SK-N-SH treated with all-trans-retinoic acid at 6 μM for 48 hours (cell line): ENCODE measurements around the gene RBM12.

Experiments used
- ATAC-seq: fragments of 200-7000 bp; cut with Tn5 transposase; 3 replicates; pipeline ENCODE4 v1.9.1; 2020; ENCODE audit warnings: mild to moderate bottlenecking, moderate library complexity
- ARNTL ChIP-seq: fragments of 450-650 bp; formaldehyde crosslinking; IDR thresholded peaks from 2 replicates; pipeline ENCODE4 v1.5.0; 2020; ENCODE audit warnings: low read depth, mild to moderate bottlenecking, moderate library complexity, borderline replicate concordance
- BACH2 ChIP-seq: fragments of 250-450 bp; sonication (Bioruptor Pico); IDR thresholded peaks from 2 replicates; pipeline ENCODE4 v1.9.0; 2021; ENCODE audit warnings: mild to moderate bottlenecking, borderline replicate concordance
- CSDC2 ChIP-seq: fragments of 250-450 bp; sonication (Bioruptor Pico); IDR thresholded peaks from 2 replicates; pipeline ENCODE4 v1.5.0; 2020; ENCODE audit warnings: mild to moderate bottlenecking, moderate library complexity
- ESRRG ChIP-seq: fragments of 250-450 bp; sonication (Bioruptor Pico); IDR thresholded peaks from 2 replicates; pipeline ENCODE4 v1.6.1; 2021; ENCODE audit warnings: mild to moderate bottlenecking
- GLIS3 ChIP-seq: fragments of 250-450 bp; sonication (Bioruptor Pico); IDR thresholded peaks from 2 replicates; pipeline ENCODE4 v1.5.0; 2020; ENCODE audit warnings: mild to moderate bottlenecking, moderate library complexity
- ISL1 ChIP-seq: fragments of 250-450 bp; sonication (Bioruptor Pico); IDR thresholded peaks from 2 replicates; pipeline ENCODE4 v2.1.2; 2022; ENCODE audit warnings: mild to moderate bottlenecking, moderate library complexity
- OSR1 ChIP-seq: fragments of 250-450 bp; sonication (Bioruptor Pico); IDR thresholded peaks from 2 replicates; pipeline ENCODE4 v1.8.0; 2022; ENCODE audit warnings: moderate library complexity, mild to moderate bottlenecking, inconsistent platforms
- PPARA ChIP-seq: fragments of 250-450 bp; sonication (Bioruptor Pico); IDR thresholded peaks from 2 replicates; pipeline ENCODE4 v1.5.0; 2020; ENCODE audit warnings: mild to moderate bottlenecking, borderline replicate concordance
- RARB ChIP-seq: fragments of 250-450 bp; sonication (Bioruptor Pico); IDR thresholded peaks from 2 replicates; pipeline ENCODE4 v1.8.0; 2021; ENCODE audit warnings: mild to moderate bottlenecking, moderate library complexity
- TCF4 ChIP-seq: fragments of 250-450 bp; sonication (Bioruptor Pico); IDR thresholded peaks from 2 replicates; pipeline ENCODE4 v1.8.0; 2021; ENCODE audit warnings: mild to moderate bottlenecking, moderate library complexity, borderline replicate concordance
- TOX ChIP-seq: fragments of 250-450 bp; sonication (Bioruptor Pico); IDR thresholded peaks from 2 replicates; pipeline ENCODE4 v1.8.0; 2021; ENCODE audit warnings: mild to moderate bottlenecking, moderate library complexity, borderline replicate concordance
- ZC3H10 ChIP-seq: fragments of 250-450 bp; sonication (Bioruptor Pico); IDR thresholded peaks from 2 replicates; pipeline ENCODE4 v1.5.1; 2021; ENCODE audit warnings: mild to moderate bottlenecking, moderate library complexity
- ZFP3 ChIP-seq: fragments of 250-450 bp; sonication (Bioruptor Pico); IDR thresholded peaks from 2 replicates; pipeline ENCODE4 v1.5.0; 2020; ENCODE audit warnings: mild to moderate bottlenecking, moderate library complexity
- ZFP30 ChIP-seq: fragments of 450-650 bp; formaldehyde crosslinking; IDR thresholded peaks from 2 replicates; pipeline ENCODE4 v1.5.0; 2022; ENCODE audit warnings: mild to moderate bottlenecking, moderate library complexity
- ZNF565 ChIP-seq: fragments of 450-650 bp; formaldehyde crosslinking; conservative IDR thresholded peaks from 2 replicates; pipeline ENCODE4 v1.5.0; 2020; ENCODE audit warnings: low read depth, mild to moderate bottlenecking, moderate library complexity
- ZNF70 ChIP-seq: fragments of 450-650 bp; formaldehyde crosslinking; IDR thresholded peaks from 2 replicates; pipeline ENCODE4 v1.5.0; 2020; ENCODE audit warnings: mild to moderate bottlenecking, moderate library complexity
- ZNF8 ChIP-seq: fragments of 450-650 bp; formaldehyde crosslinking; IDR thresholded peaks from 2 replicates; pipeline ENCODE4 v1.5.0; 2020; ENCODE audit warnings: mild to moderate bottlenecking, moderate library complexity
- TF ChIP-seq, protein P1 (sequence below): fragments of 250-450 bp; sonication (Bioruptor Pico); IDR thresholded peaks from 2 replicates; pipeline ENCODE4 v1.8.0; 2021; ENCODE audit warnings: low read depth, mild to moderate bottlenecking, moderate library complexity, borderline replicate concordance
- TF ChIP-seq, protein P2 (sequence below): fragments of 250-450 bp; sonication (Bioruptor Pico); IDR thresholded peaks from 2 replicates; pipeline ENCODE4 v1.5.1; 2020; ENCODE audit warnings: low read depth, mild to moderate bottlenecking, moderate library complexity
- TF ChIP-seq, protein P3 (sequence below): fragments of 250-450 bp; sonication (Bioruptor Pico); IDR thresholded peaks from 2 replicates; pipeline ENCODE4 v1.5.1; 2021; ENCODE audit warnings: mild to moderate bottlenecking, moderate library complexity
- TF ChIP-seq, protein P4 (sequence below): fragments of 250-450 bp; sonication (Bioruptor Pico); IDR thresholded peaks from 2 replicates; pipeline ENCODE4 v1.5.0; 2020; ENCODE audit warnings: mild to moderate bottlenecking, moderate library complexity

The RBM12 gene

DNA sequence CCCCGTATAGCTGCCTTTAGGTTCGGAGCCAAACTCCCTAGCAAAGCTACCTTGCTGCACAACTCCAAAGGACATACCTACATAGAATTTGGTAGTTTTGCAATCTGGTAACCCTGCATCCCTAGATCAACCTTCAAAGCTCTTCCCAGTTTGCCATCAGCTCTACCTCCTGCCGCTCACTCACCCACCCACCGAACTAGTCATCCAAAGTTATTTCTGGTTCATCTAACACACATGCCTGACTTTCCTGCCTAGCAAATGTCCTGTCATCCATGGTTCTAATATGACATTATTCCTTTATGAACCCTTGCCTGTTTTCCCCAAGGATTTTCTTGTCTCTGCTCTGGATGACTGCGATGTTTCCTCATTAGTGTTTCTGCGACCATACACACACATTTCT, 27.4 kb downstream of the RBM12 start (continued):
- TF ChIP-seq, protein P1, sequence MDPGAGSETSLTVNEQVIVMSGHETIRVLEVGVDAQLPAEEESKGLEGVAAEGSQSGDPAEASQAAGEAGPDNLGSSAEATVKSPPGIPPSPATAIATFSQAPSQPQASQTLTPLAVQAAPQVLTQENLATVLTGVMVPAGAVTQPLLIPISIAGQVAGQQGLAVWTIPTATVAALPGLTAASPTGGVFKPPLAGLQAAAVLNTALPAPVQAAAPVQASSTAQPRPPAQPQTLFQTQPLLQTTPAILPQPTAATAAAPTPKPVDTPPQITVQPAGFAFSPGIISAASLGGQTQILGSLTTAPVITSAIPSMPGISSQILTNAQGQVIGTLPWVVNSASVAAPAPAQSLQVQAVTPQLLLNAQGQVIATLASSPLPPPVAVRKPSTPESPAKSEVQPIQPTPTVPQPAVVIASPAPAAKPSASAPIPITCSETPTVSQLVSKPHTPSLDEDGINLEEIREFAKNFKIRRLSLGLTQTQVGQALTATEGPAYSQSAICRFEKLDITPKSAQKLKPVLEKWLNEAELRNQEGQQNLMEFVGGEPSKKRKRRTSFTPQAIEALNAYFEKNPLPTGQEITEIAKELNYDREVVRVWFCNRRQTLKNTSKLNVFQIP (CRISPR knock-in tag): no peak
- TF ChIP-seq ISL1 (CRISPR knock-in tag) (no peak), ZFP3 (CRISPR knock-in tag) (no peak)

DNA sequence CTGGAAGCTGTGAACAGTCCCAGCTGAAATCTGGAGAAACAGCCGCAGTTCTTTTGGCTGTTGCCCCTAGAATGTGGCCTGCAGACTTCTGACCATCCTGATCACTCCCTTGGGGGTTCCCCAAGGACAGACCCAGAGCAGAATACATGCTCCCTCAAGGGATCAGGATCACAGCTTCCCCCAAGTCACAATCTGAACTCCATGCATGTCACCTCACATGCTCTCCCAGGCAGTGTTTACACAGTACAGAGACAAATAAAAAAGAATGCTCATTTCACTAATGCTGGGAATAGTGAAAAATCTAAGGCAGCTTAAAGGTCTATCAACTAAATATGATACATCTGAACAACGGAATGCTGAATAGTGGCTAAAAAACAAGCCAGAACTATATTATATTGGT, 28.6 kb downstream of the RBM12 start:
- ATAC-seq: no peak
- TF ChIP-seq CSDC2 (no peak), OSR1 (CRISPR knock-in tag) (no peak), ISL1 (CRISPR knock-in tag) (no peak), TCF4 (CRISPR knock-in tag) (no peak), ZFP3 (CRISPR knock-in tag) (no peak), ZNF8 (CRISPR knock-in tag) (no peak), RARB (no peak), ZNF70 (CRISPR knock-in tag) (no peak), ZFP30 (no peak), ZC3H10 (CRISPR knock-in tag) (no peak), BACH2 (CRISPR knock-in tag) (no peak), GLIS3 (no peak), PPARA (CRISPR knock-in tag) (no peak)
- TF ChIP-seq, protein P2, sequence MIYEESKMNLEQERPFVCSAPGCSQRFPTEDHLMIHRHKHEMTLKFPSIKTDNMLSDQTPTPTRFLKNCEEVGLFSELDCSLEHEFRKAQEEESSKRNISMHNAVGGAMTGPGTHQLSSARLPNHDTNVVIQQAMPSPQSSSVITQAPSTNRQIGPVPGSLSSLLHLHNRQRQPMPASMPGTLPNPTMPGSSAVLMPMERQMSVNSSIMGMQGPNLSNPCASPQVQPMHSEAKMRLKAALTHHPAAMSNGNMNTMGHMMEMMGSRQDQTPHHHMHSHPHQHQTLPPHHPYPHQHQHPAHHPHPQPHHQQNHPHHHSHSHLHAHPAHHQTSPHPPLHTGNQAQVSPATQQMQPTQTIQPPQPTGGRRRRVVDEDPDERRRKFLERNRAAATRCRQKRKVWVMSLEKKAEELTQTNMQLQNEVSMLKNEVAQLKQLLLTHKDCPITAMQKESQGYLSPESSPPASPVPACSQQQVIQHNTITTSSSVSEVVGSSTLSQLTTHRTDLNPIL (CRISPR knock-in tag): no peak

DNA sequence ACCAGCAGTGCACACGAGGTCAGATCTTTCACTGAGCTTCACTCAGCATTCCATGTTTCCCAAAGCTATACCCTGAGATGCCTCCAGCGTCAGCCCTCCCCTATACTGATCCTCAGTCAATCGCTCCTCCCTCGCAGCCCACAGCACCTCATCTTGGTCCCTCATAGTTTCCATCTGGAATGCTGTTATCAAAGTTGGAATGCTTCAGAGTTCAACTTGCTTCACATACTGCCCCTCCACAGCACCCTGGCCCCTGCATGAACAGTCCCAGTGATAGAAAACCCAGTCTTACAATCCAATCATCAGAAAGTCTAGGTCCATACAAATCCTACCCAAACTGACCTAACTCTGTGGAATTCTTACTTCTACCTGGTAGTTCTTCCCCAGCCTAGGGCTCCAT, 29.0 kb downstream of the RBM12 start:
- TF ChIP-seq ISL1 (CRISPR knock-in tag) (no peak), TOX (CRISPR knock-in tag) (no peak), GLIS3 (no peak), CSDC2 (no peak), ARNTL (no peak), ZNF70 (CRISPR knock-in tag) (no peak), BACH2 (CRISPR knock-in tag) (no peak), ZNF8 (CRISPR knock-in tag) (no peak), ESRRG (CRISPR knock-in tag) (no peak)
- TF ChIP-seq, protein P3, sequence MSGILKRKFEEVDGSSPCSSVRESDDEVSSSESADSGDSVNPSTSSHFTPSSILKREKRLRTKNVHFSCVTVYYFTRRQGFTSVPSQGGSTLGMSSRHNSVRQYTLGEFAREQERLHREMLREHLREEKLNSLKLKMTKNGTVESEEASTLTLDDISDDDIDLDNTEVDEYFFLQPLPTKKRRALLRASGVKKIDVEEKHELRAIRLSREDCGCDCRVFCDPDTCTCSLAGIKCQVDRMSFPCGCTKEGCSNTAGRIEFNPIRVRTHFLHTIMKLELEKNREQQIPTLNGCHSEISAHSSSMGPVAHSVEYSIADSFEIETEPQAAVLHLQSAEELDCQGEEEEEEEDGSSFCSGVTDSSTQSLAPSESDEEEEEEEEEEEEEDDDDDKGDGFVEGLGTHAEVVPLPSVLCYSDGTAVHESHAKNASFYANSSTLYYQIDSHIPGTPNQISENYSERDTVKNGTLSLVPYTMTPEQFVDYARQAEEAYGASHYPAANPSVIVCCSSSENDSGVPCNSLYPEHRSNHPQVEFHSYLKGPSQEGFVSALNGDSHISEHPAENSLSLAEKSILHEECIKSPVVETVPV (CRISPR knock-in tag): no peak
- TF ChIP-seq, protein P4, sequence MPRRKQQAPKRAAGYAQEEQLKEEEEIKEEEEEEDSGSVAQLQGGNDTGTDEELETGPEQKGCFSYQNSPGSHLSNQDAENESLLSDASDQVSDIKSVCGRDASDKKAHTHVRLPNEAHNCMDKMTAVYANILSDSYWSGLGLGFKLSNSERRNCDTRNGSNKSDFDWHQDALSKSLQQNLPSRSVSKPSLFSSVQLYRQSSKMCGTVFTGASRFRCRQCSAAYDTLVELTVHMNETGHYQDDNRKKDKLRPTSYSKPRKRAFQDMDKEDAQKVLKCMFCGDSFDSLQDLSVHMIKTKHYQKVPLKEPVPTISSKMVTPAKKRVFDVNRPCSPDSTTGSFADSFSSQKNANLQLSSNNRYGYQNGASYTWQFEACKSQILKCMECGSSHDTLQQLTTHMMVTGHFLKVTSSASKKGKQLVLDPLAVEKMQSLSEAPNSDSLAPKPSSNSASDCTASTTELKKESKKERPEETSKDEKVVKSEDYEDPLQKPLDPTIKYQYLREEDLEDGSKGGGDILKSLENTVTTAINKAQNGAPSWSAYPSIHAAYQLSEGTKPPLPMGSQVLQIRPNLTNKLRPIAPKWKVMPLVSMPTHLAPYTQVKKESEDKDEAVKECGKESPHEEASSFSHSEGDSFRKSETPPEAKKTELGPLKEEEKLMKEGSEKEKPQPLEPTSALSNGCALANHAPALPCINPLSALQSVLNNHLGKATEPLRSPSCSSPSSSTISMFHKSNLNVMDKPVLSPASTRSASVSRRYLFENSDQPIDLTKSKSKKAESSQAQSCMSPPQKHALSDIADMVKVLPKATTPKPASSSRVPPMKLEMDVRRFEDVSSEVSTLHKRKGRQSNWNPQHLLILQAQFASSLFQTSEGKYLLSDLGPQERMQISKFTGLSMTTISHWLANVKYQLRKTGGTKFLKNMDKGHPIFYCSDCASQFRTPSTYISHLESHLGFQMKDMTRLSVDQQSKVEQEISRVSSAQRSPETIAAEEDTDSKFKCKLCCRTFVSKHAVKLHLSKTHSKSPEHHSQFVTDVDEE (CRISPR knock-in tag): no peak
- no peak; the same call in 2 of the 3 replicates for ATAC-seq

DNA sequence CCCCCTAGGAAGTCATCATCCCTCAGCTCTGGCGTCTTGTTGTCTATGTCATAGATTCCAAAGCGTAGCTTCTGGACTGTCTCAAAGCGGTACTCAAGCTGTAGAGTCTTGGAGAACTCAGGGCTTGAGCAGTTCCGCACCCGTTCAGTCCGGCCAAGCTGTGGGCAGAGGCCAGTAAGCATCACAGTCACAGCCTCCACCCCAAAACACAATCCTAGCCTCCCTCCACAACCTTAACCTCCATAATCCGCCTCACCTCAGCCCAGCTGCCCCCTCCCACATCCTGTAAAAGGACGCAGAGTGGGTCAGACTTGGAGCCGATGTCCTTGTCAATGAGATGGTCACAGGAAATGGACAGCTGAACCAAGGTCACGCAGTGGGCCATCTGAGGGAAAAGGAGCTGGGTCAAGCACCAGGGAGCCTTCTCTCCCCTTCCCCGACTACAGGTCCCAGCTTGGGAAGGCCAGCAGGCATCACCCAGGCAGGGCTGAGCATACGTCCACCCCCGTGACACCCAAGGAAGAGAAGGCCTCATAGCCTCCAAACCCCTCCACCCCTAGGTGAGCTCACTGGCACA, 32.1 kb downstream of the RBM12 start:
- ATAC-seq: no peak
- TF ChIP-seq ZNF8 (CRISPR knock-in tag) (no peak), ZFP3 (CRISPR knock-in tag) (no peak), BACH2 (CRISPR knock-in tag) (no peak), GLIS3 (no peak), ESRRG (CRISPR knock-in tag) (no peak), RARB (no peak), ZNF565 (CRISPR knock-in tag) (no peak), PPARA (CRISPR knock-in tag) (no peak), ZNF70 (CRISPR knock-in tag) (no peak), OSR1 (CRISPR knock-in tag) (no peak)
- TF ChIP-seq, protein P3 (CRISPR knock-in tag): no peak
- TF ChIP-seq, protein P1 (CRISPR knock-in tag): no peak
